PC-9 (cell line): ENCODE results near the gene BMERB1. TPM values are rescaled to one million over a fixed set of nuclear protein-coding genes. Genes with fewer than 3 reads are reported as not detected.
"Not testable (repeated sequence)": the region's sequence is repeated elsewhere in the genome, so short reads cannot be mapped to it uniquely, and the experiment has no call there.

Source experiments
- BruUV-seq: library from RNA; stranded (reverse); fragments of 400-500 nt; replicated peaks from 2 replicates; lab custom pipeline; 2021; lab: Mats Ljungman, UMichigan
- CTCF ChIA-PET: fragments of 300-600 bp; sonication (Branson Sonifier 250); formaldehyde crosslinking; loops from one replicate; lab custom pipeline; 2022; ENCODE audit warnings: antibody characterized with exemption; lab: Charles Lee
- POLR2A ChIA-PET: fragments of 300-600 bp; sonication (Branson Sonifier 250); formaldehyde crosslinking; loops from one replicate; lab custom pipeline; 2022; ENCODE audit warnings: antibody characterized with exemption; ENCODE audit not compliant: unreplicated experiment; lab: Charles Lee
- DNase-seq, 2 experiments: peaks; one replicate each; pipeline versions ENCODE4 v3.0.0 to v3.0.0-alpha.2; 2015 to 2022; ENCODE audit warnings: mixed read lengths in 1 of 2
- H2AFZ ChIP-seq: fragments of 200-600 bp; sonication (generic); 2 replicates; pipeline ENCODE4 v1.8.1; 2017; ENCODE audit warnings: antibody characterized with exemption
- H3F3A ChIP-seq: fragments of 200-600 bp; sonication (generic); 2 replicates; pipeline ENCODE4 v1.8.1; 2017; ENCODE audit warnings: antibody characterized with exemption, mild to moderate bottlenecking, low read depth; ENCODE audit not compliant: insufficient read depth
- H3K27ac ChIP-seq: fragments of 200-600 bp; sonication (generic); 2 replicates; pipeline ENCODE4 v1.6.1; 2016; ENCODE audit warnings: mixed run types
- H3K27me3 ChIP-seq: fragments of 200-600 bp; sonication (generic); 2 replicates; pipeline ENCODE4 v1.6.1; 2016; ENCODE audit warnings: low read depth, mixed run types; ENCODE audit not compliant: insufficient read depth
- H3K36me3 ChIP-seq: fragments of 200-600 bp; sonication (generic); 2 replicates; pipeline ENCODE4 v1.6.1; 2016; ENCODE audit warnings: low read depth, mixed run types
- H3K4me1 ChIP-seq: fragments of 200-600 bp; sonication (generic); replicated peaks from 2 replicates; pipeline ENCODE4 v1.6.1; 2016; ENCODE audit warnings: mixed run types; ENCODE audit not compliant: insufficient read depth
- H3K4me2 ChIP-seq: fragments of 200-600 bp; sonication (generic); 2 replicates; pipeline ENCODE4 v1.6.1; 2017; ENCODE audit warnings: mixed run types
- H3K4me3 ChIP-seq: fragments of 200-600 bp; sonication (generic); 2 replicates; pipeline ENCODE4 v1.6.1; 2016; ENCODE audit warnings: mixed run types
- H3K79me2 ChIP-seq: fragments of 200-600 bp; sonication (generic); 2 replicates; pipeline ENCODE4 v1.6.1; 2017; ENCODE audit warnings: low read depth, mixed run types
- H3K9me2 ChIP-seq: fragments of 200-600 bp; sonication (generic); 2 replicates; pipeline ENCODE4 v1.8.1; 2017; ENCODE audit warnings: mild to moderate bottlenecking; ENCODE audit not compliant: insufficient read depth
- H3K9me3 ChIP-seq: fragments of 200-600 bp; sonication (generic); 2 replicates; pipeline ENCODE4 v1.8.1; 2016; ENCODE audit warnings: low read depth; ENCODE audit not compliant: insufficient read depth
- H4K20me1 ChIP-seq: fragments of 200-600 bp; sonication (generic); 2 replicates; pipeline ENCODE4 v1.8.1; 2017; ENCODE audit not compliant: insufficient read depth
- CTCF ChIP-seq: fragments of 200-600 bp; sonication (generic); conservative IDR thresholded peaks from 2 replicates; pipeline ENCODE4 v1.6.1; 2017; ENCODE audit warnings: mixed run types, antibody characterized with exemption, mild to moderate bottlenecking, moderate library complexity
- EZH2 ChIP-seq: fragments of 200-600 bp; sonication (generic); IDR thresholded peaks from 2 replicates; pipeline ENCODE4 v1.8.0; 2017; ENCODE audit warnings: antibody characterized with exemption, low read depth
- intact Hi-C: fragments of 100-400 bp; cut with micrococcal nuclease; formaldehyde crosslinking; loops from one replicate; pipeline ENCODE4 v1.10.0; 2022; ENCODE audit not compliant: unreplicated experiment
- total RNA-seq: library from RNA; stranded (reverse); gene quantifications from 2 replicates; pipeline ENCODE4 v1.2.3, GENCODE V29; 2021

The BMERB1 gene
- total RNA-seq, 1 experiment from 2014 or later, result 4.3 TPM

GRCh38 chr16:15415511-15415985 is 18.8 kb upstream of the BMERB1 start:
- Histone ChIP-seq H3K27me3 (no peaks in the 10 kb centered on the region), H3K79me2 (no peaks in the 10 kb centered on the region), H4K20me1 (no peaks in the 10 kb centered on the region), H3K9me3 (no peaks in the 10 kb centered on the region), H3K4me3 (peak overlapping the region; percentile 30; the same call in 1 of the 2 replicates), H3K4me1 (peaks cover 30% of the 10 kb centered on the region), H3K9me2 (no peaks in the 10 kb centered on the region), H3K4me2 (peak overlapping the region; percentile 66), H3K27ac (peak overlapping the region; percentile 84), H3F3A (peaks cover 21% of the 10 kb centered on the region), H2AFZ (peak overlapping the region; percentile 16; the same call in 1 of the 2 replicates), H3K36me3 (no peaks in the 10 kb centered on the region)
- peak in 1 of 2 experiments; percentile 81 for DNase-seq
- no TSS peak for BruUV-seq
- TF ChIP-seq EZH2 (no peak), CTCF (no peak)
- CTCF ChIA-PET, result interaction anchor here (0.6 kb wide), 1 partner anchor 15 kb away, joined by 7 read pairs; no protein-coding TSS in a partner anchor
- intact Hi-C loops, result no loop called here
- POLR2A ChIA-PET, result no interaction called here

GRCh38 chr16:15417197-15417596 is 17.2 kb upstream of the BMERB1 start:
- ChIA-PET POLR2A (no interaction called here), CTCF (no interaction called here)
- Histone ChIP-seq H3F3A (peaks cover 21% of the 10 kb centered on the region), H3K79me2 (no peaks in the 10 kb centered on the region), H3K4me2 (no peak overlapping the region), H3K9me3 (no peaks in the 10 kb centered on the region), H3K4me1 (peaks cover 30% of the 10 kb centered on the region), H3K27me3 (no peaks in the 10 kb centered on the region), H3K27ac (no peak overlapping the region), H3K4me3 (no peak overlapping the region), H2AFZ (no peak overlapping the region), H4K20me1 (no peaks in the 10 kb centered on the region), H3K36me3 (no peaks in the 10 kb centered on the region), H3K9me2 (no peaks in the 10 kb centered on the region)
- DNase-seq, result no peak
- intact Hi-C loops, result no loop called here
- BruUV-seq, result no TSS peak
- no peak for TF ChIP-seq CTCF

DNA sequence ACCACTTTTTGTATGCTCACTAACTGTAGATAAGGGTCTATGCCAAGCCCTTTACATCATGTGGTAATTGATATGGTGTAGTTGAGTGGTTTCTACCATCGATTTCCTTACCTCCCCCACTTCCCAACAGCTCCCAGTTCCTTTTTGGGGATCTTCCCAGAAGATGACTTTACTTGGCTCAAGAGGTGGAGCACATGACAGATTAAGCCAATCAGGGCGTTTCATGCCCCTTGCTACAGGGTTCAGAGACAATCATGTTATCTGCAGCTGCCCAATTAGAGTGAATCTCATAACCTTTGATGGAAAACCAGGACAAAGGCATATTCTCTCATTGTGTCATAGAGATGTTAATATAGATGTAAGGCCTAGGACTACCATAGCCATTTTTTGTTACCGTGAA is 16.2 kb upstream of the BMERB1 start:
- CTCF ChIA-PET, result no interaction called here
- no peak for TF ChIP-seq CTCF
- no peak for TF ChIP-seq EZH2
- no peaks in the 10 kb centered on the region for H3K79me2 ChIP-seq
- peaks cover 30% of the 10 kb centered on the region for H3K4me1 ChIP-seq
- no peaks in the 10 kb centered on the region for H3K27me3 ChIP-seq
- H3K9me3 ChIP-seq, result no peaks in the 10 kb centered on the region
- DNase-seq, result no peak
- no TSS peak for BruUV-seq
- H4K20me1 ChIP-seq, result no peaks in the 10 kb centered on the region
- intact Hi-C loops, result no loop called here
- POLR2A ChIA-PET, result no interaction called here
- H2AFZ ChIP-seq, result no peak overlapping the region
- peaks cover 21% of the 10 kb centered on the region for H3F3A ChIP-seq
- no peak overlapping the region for H3K27ac ChIP-seq
- H3K4me3 ChIP-seq, result no peak overlapping the region
- no peaks in the 10 kb centered on the region for H3K9me2 ChIP-seq
- H3K36me3 ChIP-seq, result no peaks in the 10 kb centered on the region
- no peak overlapping the region for H3K4me2 ChIP-seq

- H4K20me1 ChIP-seq, H3K36me3 ChIP-seq, H3K9me3 ChIP-seq, DNase-seq, H3K4me1 ChIP-seq, CTCF ChIA-PET, H3K4me3 ChIP-seq, H3F3A ChIP-seq, BruUV-seq, H3K9me2 ChIP-seq, H3K27ac ChIP-seq, intact Hi-C loops, H2AFZ ChIP-seq, H3K79me2 ChIP-seq, POLR2A ChIA-PET, H3K4me2 ChIP-seq, H3K27me3 ChIP-seq: not testable (repeated sequence)
These were observed 12.7 kb upstream of the BMERB1 start for GRCh38 chr16:15421696-15422095.
